Hepatic stellate cell (primary cell): Measurements from ENCODE around the gene WSB1.
"Not testable (repeated sequence)": the region's sequence is repeated elsewhere in the genome, so short reads cannot be mapped to it uniquely, and the experiment has no call there.

Experiments
- DNase-seq: peaks from one replicate; pipeline ENCODE4 v3.0.0; 2011; ENCODE audit warnings: low spot score

The WSB1 gene

GRCh38 chr17:27315796-27316465, 22.0 kb downstream of the WSB1 start:
- no peak for DNase-seq

GRCh38 chr17:27318228-27318627, 24.3 kb downstream of the WSB1 start:
- DNase-seq, result no peak

GRCh38 chr17:27318633-27319032, 24.7 kb downstream of the WSB1 start:
- DNase-seq, result no peak

GRCh38 chr17:27319541-27320221, 25.8 kb downstream of the WSB1 start:
- DNase-seq, result no peak

- no peak for DNase-seq
Measured at GRCh38 chr17:27320222-27320560, 26.3 kb downstream of the WSB1 start.

- no peak for DNase-seq
Measured at GRCh38 chr17:27321372-27321771, 27.5 kb downstream of the WSB1 start.

- DNase-seq, result no peak
Measured at GRCh38 chr17:27322026-27322425, 28.1 kb downstream of the WSB1 start.

GRCh38 chr17:27322690-27323508, 29.0 kb downstream of the WSB1 start:
- no peak for DNase-seq

- DNase-seq, result peak; percentile 43
Measured at GRCh38 chr17:27323538-27324215, 29.8 kb downstream of the WSB1 start.

- DNase-seq, result no peak
Measured at GRCh38 chr17:27324771-27325339, 30.9 kb downstream of the WSB1 start.

GRCh38 chr17:27326051-27326450, 32.1 kb downstream of the WSB1 start:
- DNase-seq, result no peak

- DNase-seq, result no peak
Measured at GRCh38 chr17:27326585-27326984, 32.7 kb downstream of the WSB1 start.

GRCh38 chr17:27327397-27327796, 33.5 kb downstream of the WSB1 start:
- no peak for DNase-seq

GRCh38 chr17:27327871-27328270, 34.0 kb downstream of the WSB1 start:
- no peak for DNase-seq

GRCh38 chr17:27328686-27329085, 34.8 kb downstream of the WSB1 start:
- not testable (repeated sequence) for DNase-seq

- no peak for DNase-seq
Measured at GRCh38 chr17:27329146-27329805, 35.4 kb downstream of the WSB1 start.

- DNase-seq, result no peak
Measured at GRCh38 chr17:27332047-27332393, 38.1 kb downstream of the WSB1 start.

GRCh38 chr17:27332485-27333409, 38.8 kb downstream of the WSB1 start:
- DNase-seq, result peak; percentile 93

GRCh38 chr17:27333410-27333980, 39.6 kb downstream of the WSB1 start:
- no peak for DNase-seq

GRCh38 chr17:27336184-27336583, 42.3 kb downstream of the WSB1 start:
- no peak for DNase-seq
